HEK293 (cell line): ENCODE measurements around the gene WBP1.

ENCODE experiments used
- CTCF ChIA-PET: fragments of 350-600 bp; formaldehyde crosslinking; extraction: SDS; loops from one replicate; lab custom pipeline; 2021; ENCODE audit warnings: antibody characterized with exemption; lab: Yijun Ruan, JAX
- POLR2A ChIA-PET: fragments of 300-600 bp; formaldehyde crosslinking; extraction: SDS; loops from one replicate; lab custom pipeline; 2020; ENCODE audit warnings: antibody characterized with exemption, inconsistent platforms; lab: Yijun Ruan, JAX
- H3K27ac ChIP-seq: fragments of 200-500 bp; sonication (Bioruptor generic); 2 replicates; pipeline ENCODE4 v1.5.1; 2014; ENCODE audit warnings: low read depth, low read length, control low read depth, inconsistent platforms; ENCODE audit errors: extremely low read depth
- H3K36me3 ChIP-seq, 2 experiments: fragments of 200-500 bp in 1 of 2; sonication (Bioruptor generic) in 1 of 2; 1 replicate in 1 of 2; 2 replicates in 1 of 2; pipeline ENCODE4 v1.5.1; 2014 to 2017; ENCODE audit warnings: inconsistent platforms in 2 of 2, low read length in 2 of 2; ENCODE audit not compliant: control insufficient read depth in 2 of 2, insufficient read depth in 1 of 2
- H3K4me1 ChIP-seq: fragments of 200-500 bp; sonication (Bioruptor generic); 2 replicates; pipeline ENCODE4 v1.5.1; 2014; ENCODE audit warnings: mild to moderate bottlenecking, low read length, inconsistent platforms; ENCODE audit not compliant: control insufficient read depth, insufficient read depth
- H3K4me3 ChIP-seq: 2 replicates; pipeline ENCODE4 v1.5.1; 2011; ENCODE audit warnings: low read depth, mild to moderate bottlenecking, control low read depth, low read length, moderate library complexity
- H3K9me3 ChIP-seq: fragments of 200-500 bp; sonication (Bioruptor generic); 2 replicates; pipeline ENCODE4 v1.5.1; 2014; ENCODE audit warnings: low read depth, low read length, inconsistent platforms; ENCODE audit not compliant: control insufficient read depth, insufficient read depth
- FEZF1 ChIP-seq: fragments of 450-650 bp; formaldehyde crosslinking; IDR thresholded peaks from 2 replicates; pipeline ENCODE4 v1.5.1; 2016; ENCODE audit warnings: missing biosample characterization, missing genetic modification characterization
- GLI2 ChIP-seq: fragments of 450-650 bp; formaldehyde crosslinking; IDR thresholded peaks from 2 replicates; pipeline ENCODE4; 2017; ENCODE audit warnings: missing biosample characterization, missing genetic modification characterization, low read depth, borderline replicate concordance
- PRDM2 ChIP-seq: fragments of 450-650 bp; formaldehyde crosslinking; IDR thresholded peaks from 2 replicates; pipeline ENCODE4 v1.5.1; 2016; ENCODE audit warnings: missing biosample characterization, missing genetic modification characterization, borderline replicate concordance
- RBAK ChIP-seq: fragments of 450-650 bp; formaldehyde crosslinking; IDR thresholded peaks from 2 replicates; pipeline ENCODE4 v1.5.1; 2016; ENCODE audit warnings: missing biosample characterization, missing genetic modification characterization
- SCRT1 ChIP-seq: fragments of 450-650 bp; formaldehyde crosslinking; IDR thresholded peaks from 2 replicates; pipeline ENCODE4 v1.5.1; 2016; ENCODE audit warnings: missing biosample characterization, missing genetic modification characterization, borderline replicate concordance
- TCF7L2 ChIP-seq: IDR thresholded peaks from 2 replicates; pipeline ENCODE4 v1.6.1; 2011; ENCODE audit warnings: low read depth, mild to moderate bottlenecking, inconsistent platforms, low read length, moderate library complexity, borderline replicate concordance
- TSHZ1 ChIP-seq: fragments of 450-650 bp; formaldehyde crosslinking; IDR thresholded peaks from 2 replicates; pipeline ENCODE4 v1.5.1; 2016; ENCODE audit warnings: missing biosample characterization, missing genetic modification characterization, borderline replicate concordance
- ZBTB10 ChIP-seq: fragments of 450-650 bp; formaldehyde crosslinking; IDR thresholded peaks from 2 replicates; pipeline ENCODE4 v1.5.1; 2016; ENCODE audit warnings: missing biosample characterization, missing genetic modification characterization
- ZBTB21 ChIP-seq: fragments of 450-650 bp; formaldehyde crosslinking; IDR thresholded peaks from 2 replicates; pipeline ENCODE4 v1.5.1; 2017; ENCODE audit warnings: missing biosample characterization, missing genetic modification characterization
- ZNF155 ChIP-seq: fragments of 450-650 bp; formaldehyde crosslinking; IDR thresholded peaks from 2 replicates; pipeline ENCODE4 v1.5.1; 2016; ENCODE audit warnings: missing biosample characterization, missing genetic modification characterization
- ZNF16 ChIP-seq: fragments of 450-650 bp; formaldehyde crosslinking; IDR thresholded peaks from 2 replicates; pipeline ENCODE4 v1.5.1; 2016; ENCODE audit warnings: low read depth, missing biosample characterization, missing genetic modification characterization
- ZNF292 ChIP-seq: fragments of 450-650 bp; formaldehyde crosslinking; IDR thresholded peaks from 2 replicates; pipeline ENCODE4 v1.5.1; 2016; ENCODE audit warnings: low read depth, missing biosample characterization, missing genetic modification characterization, borderline replicate concordance
- ZNF394 ChIP-seq: fragments of 450-650 bp; formaldehyde crosslinking; IDR thresholded peaks from 2 replicates; pipeline ENCODE4 v1.5.1; 2016; ENCODE audit warnings: missing biosample characterization, missing genetic modification characterization, mild to moderate bottlenecking, moderate library complexity, borderline replicate concordance
- ZNF514 ChIP-seq: fragments of 450-650 bp; formaldehyde crosslinking; IDR thresholded peaks from 2 replicates; pipeline ENCODE4 v1.5.1; 2016; ENCODE audit warnings: missing biosample characterization, missing genetic modification characterization
- ZNF530 ChIP-seq: fragments of 450-650 bp; formaldehyde crosslinking; IDR thresholded peaks from 2 replicates; pipeline ENCODE4 v1.5.1; 2016; ENCODE audit warnings: low read depth, missing biosample characterization, missing genetic modification characterization
- ZNF544 ChIP-seq: fragments of 450-650 bp; formaldehyde crosslinking; IDR thresholded peaks from 2 replicates; pipeline ENCODE4 v1.5.0; 2017; ENCODE audit warnings: missing biosample characterization, missing genetic modification characterization
- ZNF585B ChIP-seq: fragments of 450-650 bp; formaldehyde crosslinking; IDR thresholded peaks from 2 replicates; pipeline ENCODE4 v1.5.1; 2016; ENCODE audit warnings: missing biosample characterization, missing genetic modification characterization
- ZNF664 ChIP-seq: fragments of 450-650 bp; formaldehyde crosslinking; IDR thresholded peaks from 2 replicates; pipeline ENCODE4 v1.5.1; 2016; ENCODE audit warnings: missing biosample characterization, missing genetic modification characterization
- ZNF768 ChIP-seq: fragments of 450-650 bp; formaldehyde crosslinking; IDR thresholded peaks from 2 replicates; pipeline ENCODE4 v1.5.1; 2018; ENCODE audit warnings: missing biosample characterization, mild to moderate bottlenecking, missing genetic modification characterization
- ZNF843 ChIP-seq: fragments of 450-650 bp; formaldehyde crosslinking; IDR thresholded peaks from 2 replicates; pipeline ENCODE4 v1.5.1; 2016; ENCODE audit warnings: missing biosample characterization, missing genetic modification characterization

WBP1 gene

GRCh38 chr2:74489906-74490305 is 31.7 kb downstream of the WBP1 start:
- no peak overlapping the region for H3K27ac ChIP-seq
- H3K4me1 ChIP-seq = no peaks in the 10 kb centered on the region
- TF ChIP-seq TCF7L2 (no peak), PRDM2 (tag by site-specific recombination) (no peak), ZBTB21 (tag by site-specific recombination) (no peak), ZNF530 (tag by site-specific recombination) (no peak), ZBTB10 (tag by site-specific recombination) (no peak), GLI2 (tag by site-specific recombination) (no peak), ZNF768 (tag by site-specific recombination) (no peak), ZNF585B (tag by site-specific recombination) (no peak), TSHZ1 (tag by site-specific recombination) (no peak), SCRT1 (tag by site-specific recombination) (no peak), RBAK (no peak), ZNF544 (no peak), ZNF394 (tag by site-specific recombination) (no peak), ZNF155 (tag by site-specific recombination) (no peak), ZNF16 (no peak), ZNF664 (no peak), FEZF1 (no peak), ZNF514 (tag by site-specific recombination) (no peak), ZNF843 (no peak), ZNF292 (tag by site-specific recombination) (no peak)
- no peak overlapping the region for H3K4me3 ChIP-seq
- POLR2A ChIA-PET = interaction anchor here (1.5 kb wide), 1 partner anchor 50 kb away, joined by 3 read pairs; no protein-coding TSS in a partner anchor
- CTCF ChIA-PET = interaction anchor here (0.8 to 1.5 kb wide), 3 partner anchors 14 to 665 kb away, joined by 3 read pairs; no protein-coding TSS in a partner anchor
- H3K36me3 ChIP-seq = peaks cover 17 to 75% of the 10 kb centered on the region in 2 experiments; a peak in 2 of 3 replicates
- no peaks in the 10 kb centered on the region for H3K9me3 ChIP-seq
